NCI-H2196 treated with DMSO at 0.1 percent for 48 hours (cell line): Measurements from ENCODE around the gene MTA3.
"Not testable (repeated sequence)": the region's sequence is repeated elsewhere in the genome, so short reads cannot be mapped to it uniquely, and the experiment has no call there.

Source experiments
- DNase-seq: peaks from one replicate; lab custom pipeline; 2025; ENCODE audit not compliant: unreplicated experiment; lab: John Stamatoyannopoulos, UW

MTA3 gene

DNA sequence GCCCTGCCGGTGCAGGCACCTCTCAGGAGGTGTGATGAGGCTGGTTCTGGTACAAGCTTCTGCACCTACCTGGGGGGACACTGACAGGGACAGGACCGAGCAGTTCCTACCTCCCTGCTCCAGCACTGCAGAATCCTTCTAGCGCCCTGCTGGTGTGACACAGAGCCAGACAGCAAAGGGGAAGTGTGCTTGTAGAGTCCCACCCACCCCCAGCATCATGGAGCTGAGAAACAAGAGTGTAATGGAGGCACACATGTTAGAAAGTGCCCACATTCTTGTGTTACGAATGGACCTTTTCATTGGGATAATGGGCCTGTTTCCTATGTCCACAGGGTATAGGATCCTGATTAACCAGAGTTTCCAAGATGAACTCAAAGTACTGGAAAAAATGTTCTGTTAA, 157.2 kb downstream of the MTA3 start:
- DNase-seq, result no peak

DNA sequence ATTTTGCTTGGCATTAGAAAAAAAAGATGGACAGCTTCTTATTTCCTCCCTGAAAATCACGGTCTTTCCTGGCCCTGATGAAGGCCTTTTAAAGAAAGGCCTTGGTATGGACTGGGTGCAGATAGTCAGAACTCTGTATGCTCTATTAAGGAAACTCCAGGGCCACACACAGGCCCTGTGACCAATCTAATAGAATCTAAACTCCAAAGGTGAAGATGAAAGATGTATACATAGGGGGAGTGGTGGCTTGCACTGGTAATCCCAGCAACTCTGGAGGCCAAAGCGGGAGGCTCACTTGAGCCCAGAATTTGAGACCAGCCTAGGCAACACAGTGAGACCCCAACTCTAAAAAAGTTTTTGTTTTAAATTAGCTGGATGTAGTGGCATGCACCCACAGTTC, 158.2 kb downstream of the MTA3 start:
- no peak for DNase-seq

GRCh38 chr2:42731316-42731715, 162.9 kb downstream of the MTA3 start:
- DNase-seq, result not testable (repeated sequence)

DNA sequence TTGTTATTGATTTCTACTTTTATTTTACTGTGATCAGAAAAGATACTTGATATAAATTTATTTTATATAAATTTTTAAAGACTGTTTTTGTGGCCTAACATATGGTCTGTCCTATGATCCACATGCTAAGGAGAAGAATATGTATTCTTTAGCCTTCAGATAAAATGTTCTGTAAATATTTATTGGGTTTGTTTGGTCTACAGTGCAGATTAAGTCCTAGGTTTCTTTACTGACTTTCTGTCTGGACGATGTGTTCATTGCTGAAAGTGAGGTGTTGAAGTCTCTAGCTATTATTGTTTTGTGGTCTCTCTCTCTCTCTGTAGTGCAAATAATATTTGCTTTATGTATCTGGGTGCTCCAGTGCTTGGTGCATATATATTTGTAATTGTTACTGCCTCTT, 165.4 kb downstream of the MTA3 start:
- DNase-seq, result no peak

- no peak for DNase-seq
Measured at GRCh38 chr2:42736598-42737322, 168.3 kb downstream of the MTA3 start.

DNA sequence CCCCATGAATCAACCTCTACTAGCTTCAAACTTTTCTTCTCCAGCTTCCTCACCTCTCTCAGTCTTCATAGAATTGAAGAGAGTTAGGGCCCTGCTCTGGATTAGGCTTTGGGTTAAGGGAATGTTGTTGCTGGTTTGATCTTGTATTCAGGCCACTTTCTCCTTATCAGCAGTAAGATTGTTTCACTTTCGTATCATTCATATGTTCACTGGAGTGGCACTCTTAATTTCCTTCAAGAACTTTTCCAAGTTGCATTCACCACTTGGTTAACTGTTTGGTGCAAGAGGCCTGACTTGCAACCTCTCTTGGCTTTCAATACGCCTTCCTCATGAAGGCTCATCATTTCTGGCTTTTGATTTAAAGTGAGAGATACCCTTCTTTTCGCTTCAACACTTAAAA, 172.7 kb downstream of the MTA3 start:
- no peak for DNase-seq

DNA sequence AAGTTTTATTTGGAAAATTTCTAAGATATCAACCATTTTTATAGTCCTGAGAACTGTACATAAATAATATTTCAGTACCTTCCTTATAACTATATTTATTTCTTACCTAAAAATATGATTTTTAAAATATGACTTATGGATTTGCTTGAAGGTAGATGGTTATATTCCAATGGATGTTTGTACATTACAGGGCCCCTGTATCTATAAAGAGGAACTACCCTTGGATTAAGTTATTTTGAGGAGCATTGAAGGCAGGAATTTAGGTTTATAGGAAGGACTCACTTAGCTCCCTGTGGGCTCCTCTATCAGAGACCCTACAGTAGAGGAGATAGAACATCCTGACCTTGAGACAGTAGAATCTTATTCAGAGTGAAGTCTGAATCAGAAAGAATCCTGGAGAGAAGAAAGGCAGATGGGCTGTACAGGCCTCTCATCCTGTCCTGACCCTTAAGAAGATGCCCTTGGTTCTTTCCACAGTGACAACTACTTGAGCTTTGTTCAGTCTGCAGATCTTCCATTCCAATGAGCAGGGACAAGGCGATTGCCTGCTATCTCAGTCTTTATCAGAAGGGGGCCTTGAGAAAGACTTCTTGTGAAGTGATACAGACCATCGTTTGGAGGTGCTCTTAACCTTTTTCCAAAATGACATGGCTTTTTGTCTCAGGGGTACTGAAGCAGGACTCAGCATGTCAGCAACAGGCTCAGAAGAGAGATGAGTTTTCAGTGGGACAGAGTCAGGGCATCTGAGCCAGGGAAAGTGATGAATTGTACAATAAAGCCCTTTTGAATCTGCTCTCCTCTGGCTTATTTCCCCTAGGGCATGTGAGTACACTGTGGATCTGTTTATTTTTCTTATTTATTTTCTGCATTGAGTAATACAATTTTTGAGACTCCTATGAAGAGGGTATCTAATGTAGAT, 174.6 kb downstream of the MTA3 start:
- DNase-seq, result no peak

DNA sequence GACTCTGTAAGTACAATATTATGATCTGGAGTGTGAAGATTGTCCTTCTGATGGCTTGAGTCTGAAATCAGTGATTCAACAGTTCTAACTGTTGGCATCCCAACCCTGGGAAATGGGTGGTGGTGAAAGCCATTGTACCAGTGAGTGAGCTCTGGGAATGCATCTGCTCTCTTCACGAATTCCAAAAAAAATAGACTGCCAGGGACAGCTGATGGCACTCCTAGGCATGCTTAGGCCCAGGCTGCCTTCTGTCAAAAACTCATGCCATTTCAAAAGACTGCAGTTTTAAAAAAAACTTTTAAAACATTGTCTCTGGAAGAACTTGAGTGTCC, 175.2 kb downstream of the MTA3 start:
- no peak for DNase-seq

DNA sequence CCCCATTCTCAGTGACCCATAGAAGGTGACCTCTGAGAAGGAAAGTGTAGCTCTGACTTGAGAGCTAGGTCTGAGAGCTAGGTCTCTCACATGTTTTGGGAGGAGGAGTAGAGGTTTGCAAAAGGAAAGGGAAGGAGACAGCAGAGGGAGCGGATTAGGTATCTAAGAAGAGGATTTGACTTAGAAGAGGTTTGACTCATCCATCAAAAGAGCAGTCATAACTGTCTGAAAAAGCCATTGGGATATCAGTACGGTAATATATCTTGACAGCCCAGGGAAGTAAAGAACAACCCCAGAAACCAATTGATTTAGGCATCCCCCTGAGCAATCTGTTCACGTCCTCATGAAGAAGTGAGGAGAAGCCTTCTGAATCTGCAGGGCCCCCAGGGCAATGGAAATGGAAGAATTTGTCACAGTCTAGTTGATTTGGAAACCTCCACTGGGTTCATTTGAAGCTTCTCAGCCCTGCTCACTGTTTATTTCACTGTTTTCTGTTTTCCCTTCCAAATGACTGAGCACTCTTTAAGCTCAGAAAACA, 176.2 kb downstream of the MTA3 start:
- DNase-seq, result no peak

DNA sequence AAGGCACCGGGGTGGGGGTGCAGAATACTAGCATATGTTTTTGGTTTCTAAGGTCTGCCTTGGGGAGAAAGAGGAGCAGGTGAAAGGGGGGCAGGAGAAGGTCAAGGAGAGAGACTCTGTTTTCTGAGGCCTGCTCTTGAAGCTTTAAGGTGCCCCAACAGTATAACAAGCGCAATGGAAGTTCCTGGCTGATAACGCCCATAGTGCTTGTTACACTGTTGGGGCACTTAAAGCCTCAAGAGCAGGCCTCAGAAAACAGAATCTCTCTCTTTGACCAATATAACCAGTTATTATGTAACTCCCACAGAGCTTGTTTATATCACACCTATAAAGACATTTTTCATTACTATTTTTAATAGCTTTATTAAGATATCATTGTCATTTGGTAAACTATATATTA, 179.0 kb downstream of the MTA3 start:
- no peak for DNase-seq

- DNase-seq, result no peak
Measured at GRCh38 chr2:42748840-42749239, 180.4 kb downstream of the MTA3 start.

DNA sequence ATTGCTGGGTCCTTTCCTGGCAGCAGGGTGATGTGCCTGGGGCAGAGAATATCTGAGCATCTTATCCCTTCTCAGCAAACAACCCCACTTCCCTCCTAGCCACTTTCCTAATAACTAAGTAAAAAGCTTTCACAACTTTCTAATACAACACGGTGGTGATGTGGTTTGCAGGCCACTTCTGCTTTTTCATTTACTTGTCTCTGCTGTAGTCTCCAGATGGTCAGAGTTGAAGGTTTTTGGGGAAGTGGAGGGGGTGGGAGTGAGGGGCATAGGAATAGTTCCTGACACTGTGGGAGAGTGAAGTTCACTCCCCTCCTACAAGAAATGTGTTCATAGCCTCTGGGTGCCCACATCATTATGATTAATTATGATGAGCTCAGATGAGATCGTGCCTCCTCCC, 183.9 kb downstream of the MTA3 start:
- no peak for DNase-seq

GRCh38 chr2:42752816-42753813, 184.7 kb downstream of the MTA3 start:
- DNase-seq, result no peak

GRCh38 chr2:42754021-42754775, 185.8 kb downstream of the MTA3 start:
- no peak for DNase-seq

GRCh38 chr2:42754776-42755140, 186.3 kb downstream of the MTA3 start:
- DNase-seq, result no peak

DNA sequence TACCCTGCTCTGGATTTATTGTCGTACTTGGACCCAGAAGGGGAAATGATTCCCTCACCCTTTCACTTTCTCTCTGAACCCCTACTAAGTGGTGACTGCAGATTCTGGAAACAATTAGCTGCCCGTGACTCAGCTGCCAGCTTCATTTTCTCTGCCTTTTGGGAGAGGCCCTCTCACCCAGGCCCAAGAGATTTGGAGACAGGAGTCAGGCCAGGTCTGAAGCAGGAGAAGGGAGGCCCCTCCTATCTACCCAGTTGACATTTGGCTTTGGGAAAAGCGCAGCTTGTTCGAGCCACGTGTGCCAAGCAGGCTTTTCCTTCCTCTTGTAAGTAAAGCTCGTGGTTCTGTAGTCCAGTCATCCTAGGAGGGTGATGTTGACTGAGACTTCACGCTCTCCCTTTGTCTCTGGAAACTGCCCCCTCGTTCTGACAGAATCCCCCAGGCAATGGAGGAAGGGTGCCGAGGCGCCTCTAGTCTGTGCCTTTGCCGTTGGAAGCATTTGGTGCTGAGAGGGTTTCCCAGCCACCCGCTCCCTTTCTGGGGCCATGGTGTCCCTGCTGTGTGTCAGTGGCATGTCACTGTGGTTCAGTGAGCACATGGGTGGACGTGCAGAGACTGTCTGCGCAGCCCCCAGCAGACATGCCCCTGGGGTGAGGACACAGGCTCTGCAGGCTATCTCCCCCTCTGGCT, 186.9 kb downstream of the MTA3 start:
- no peak for DNase-seq

DNA sequence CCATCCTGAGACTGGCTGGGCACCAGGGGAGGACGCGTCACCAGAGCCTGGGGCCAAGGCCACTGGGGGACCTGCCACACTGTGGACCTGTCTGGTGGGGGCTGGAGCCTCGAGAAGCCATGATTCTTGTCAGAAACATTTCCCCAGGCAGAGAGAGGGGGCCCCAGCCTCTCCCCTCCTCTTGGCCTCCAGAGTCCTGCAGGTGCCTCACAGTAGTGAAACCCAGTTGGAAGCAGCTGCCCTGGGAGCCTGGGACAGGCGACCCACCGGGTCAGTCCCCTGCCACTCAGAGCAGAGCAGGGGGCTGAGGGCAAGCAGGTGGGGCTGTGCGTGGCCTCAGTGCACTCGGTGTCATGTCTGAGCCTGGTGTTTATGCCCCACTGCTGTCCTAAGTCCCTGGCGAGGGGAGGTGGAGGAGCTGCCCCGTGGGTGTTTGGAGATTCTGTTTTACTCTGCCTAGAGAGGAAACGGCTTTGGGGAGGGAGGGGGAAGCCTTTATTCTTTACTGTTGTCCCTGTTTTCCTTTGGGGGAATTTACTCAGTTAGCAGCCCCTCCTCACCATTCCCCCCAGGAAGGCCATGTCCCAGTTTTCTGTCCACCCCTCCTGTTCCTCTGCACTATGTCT, 187.8 kb downstream of the MTA3 start:
- DNase-seq, result no peak

DNA sequence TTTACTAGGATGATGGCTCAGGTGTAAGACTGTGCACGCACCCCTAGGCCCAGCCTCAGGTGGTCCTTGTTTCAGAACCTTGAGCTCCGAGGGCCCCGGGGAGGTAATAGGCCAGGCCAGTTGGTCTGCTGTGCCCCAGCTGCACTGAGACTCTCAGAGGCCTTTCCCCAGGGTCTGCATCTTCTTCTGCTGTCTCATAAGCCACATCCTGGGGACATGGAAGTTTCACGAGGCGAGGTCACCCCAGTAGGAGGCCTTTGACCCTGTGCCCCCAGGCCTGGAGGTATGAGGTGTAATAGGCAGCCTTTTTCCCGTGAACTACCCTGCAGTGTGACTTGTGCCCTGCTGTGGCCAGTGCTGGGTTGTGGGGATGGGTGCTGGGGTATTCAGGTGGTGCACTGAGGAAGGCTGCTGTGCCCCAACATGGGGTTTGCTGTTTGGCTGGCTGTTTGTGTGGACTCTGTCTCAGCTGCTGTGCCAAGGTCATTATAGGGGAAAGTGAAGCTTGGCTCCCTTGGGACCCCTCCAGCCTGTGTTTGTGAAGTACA, 188.6 kb downstream of the MTA3 start:
- DNase-seq, result no peak
